Heart right ventricle (tissue), 16 donors: ENCODE measurements around the gene RAP1GAP2. TPM values are rescaled to one million over a fixed set of nuclear protein-coding genes. Genes with fewer than 3 reads are reported as not detected.

Experiments used
- ATAC-seq, 8 donors: fragments of 200-7000 bp; cut with Tn5 transposase; one replicate each; pipeline ENCODE4 v1.9.1; 2020; ENCODE audit warnings: mild to moderate bottlenecking in 8 of 8, moderate library complexity in 8 of 8, moderate number of reproducible peaks in 1 of 8
- DNase-seq, 2 donors: peaks; one replicate each; pipeline ENCODE4 v3.0.0-alpha.2; 2020
- H3K27ac ChIP-seq, 10 donors: fragments of 200-600 bp; sonication (generic) in 2 of 10; one replicate each; pipeline versions ENCODE4 v1.5.0 to v1.8.0; 2020 to 2022; ENCODE audit warnings: mild to moderate bottlenecking in 3 of 10
- H3K27me3 ChIP-seq, 7 donors: fragments of 200-600 bp; one replicate each; pipeline ENCODE4 v1.8.0; 2021 to 2022; ENCODE audit warnings: mild to moderate bottlenecking in 2 of 7
- H3K36me3 ChIP-seq, 9 donors: fragments of 200-600 bp; sonication (generic) in 1 of 9; one replicate each; pipeline versions ENCODE4 v1.5.0 to v1.8.0; 2020 to 2022; ENCODE audit warnings: mild to moderate bottlenecking in 2 of 9
- H3K4me1 ChIP-seq, 9 donors: fragments of 200-600 bp; sonication (generic) in 1 of 9; one replicate each; pipeline versions ENCODE4 v1.5.0 to v1.8.0; 2020 to 2022; ENCODE audit warnings: mild to moderate bottlenecking in 4 of 9
- H3K4me3 ChIP-seq, 10 donors: fragments of 200-600 bp; sonication (generic) in 2 of 10; one replicate each; pipeline versions ENCODE4 v1.5.0 to v1.8.0; 2020 to 2022; ENCODE audit warnings: mild to moderate bottlenecking in 7 of 10, moderate library complexity in 2 of 10
- H3K9me3 ChIP-seq, 11 donors: fragments of 200-600 bp in 10 of 11; sonication (generic) in 2 of 11; one replicate each; pipeline versions ENCODE4 v1.5.0 to v1.8.0; 2013 to 2022; ENCODE audit warnings: mild to moderate bottlenecking in 2 of 11, control low read depth in 1 of 11, moderate library complexity in 1 of 11
- CTCF ChIP-seq, 9 donors: fragments of 200-600 bp; sonication (generic) in 2 of 9; IDR thresholded peaks; one replicate each; pipeline versions ENCODE4 v1.5.0 to v1.8.0; 2021 to 2022; ENCODE audit warnings: antibody characterized with exemption in 9 of 9, mild to moderate bottlenecking in 5 of 9, moderate library complexity in 1 of 9
- WGBS, 2 donors: extraction: QIAGEN DNeasy Blood & Tissue Kit; methylation state at CpG; one replicate each; pipeline ENCODE4 v1.1.7; 2013; ENCODE audit warnings: inconsistent platforms in 1 of 2; 5-methylcytosine and 5-hydroxymethylcytosine counted together
- intact Hi-C, 10 donors: fragments of 100-400 bp; cut with DNase I; formaldehyde crosslinking; loops; one replicate each; pipeline versions ENCODE4 v1.11.1 to v1.14.2; 2022
- polyA plus RNA-seq, 2 donors: library from polyadenylated mRNA; stranded (reverse); fragments of 200-250 nt; gene quantifications; one replicate each; pipeline ENCODE4 v1.2.3, GENCODE V29; 2013
- total RNA-seq, 10 donors: library from RNA; stranded (reverse); fragmentation: NEBNext Ultra II Directional in 3 of 10; extraction: Animal tissue kit (Norgen Biotek cat#: 25700) in 3 of 10; gene quantifications; one replicate each; pipeline versions ENCODE4 v1.2.1 to v1.2.4, GENCODE V29; 2021 to 2023
- donor health status: Arrhythmogenic right ventricular cardiomyopathy.
- donor health status: ischemic (EF 13 %, LVEDD 7.1; RV severe dilation, severe dysfunction).
- donor health status: healthy with polysubstance abuse.
- donor health status: DM: no; HTN: yes; CAD: no.
- donor health status: DM: no; HTN: no; CAD: no.
- donor health status: ischemic (EF 25% LVEDD 6.9; RV normal size, moderate dysfunction).
- donor health status: ischemic (EF 25% LVEDD 5.7; RV mildly dilated, moderate dysfunction).
- donor health status: healthy.
- donor health status: DM: yes; HTN: yes; CAD: no.
- donor health status: Ischemic cardiomyopathy.
- donor health status: ischemic (EF 35%, LVEDD 5.7; RV mildly dilated, moderate dysfunction).
- donor health status: nonischemic (EF 11% LVEDD 7.7; RV severe dilation, severe dysfunction).
- donor health status: DM: yes; HTN: yes; CAD: no.
- donor health status: PGD.
- donor health status: ischemic (EF 29% LVEDD 5.4; RV normal size, mild dysfunction).
- donor health status: nonischemic (EF 23%, LVEDD 6.1; RV moderate dilation, normal function).

The RAP1GAP2 gene
- total and polyA plus RNA-seq, 12 donors = 9.5 to 51.3 (median 34.6) TPM

- Histone ChIP-seq H3K4me3 (no peak overlapping the region), H3K4me1 (peaks cover 0 to 47% (median 6%) of the 10 kb centered on the region in 9 donors), H3K27ac (no peak overlapping the region), H3K9me3 (no peaks in the 10 kb centered on the region), H3K27me3 (peaks cover 0 to 28% (median 13%) of the 10 kb centered on the region in 7 donors), H3K36me3 (no peaks in the 10 kb centered on the region)
- ATAC-seq = no peak
- intact Hi-C loops = no loop called here
- no peak for DNase-seq
- TF ChIP-seq CTCF (IDR thresholded peaks at IDR 0.05) = no peak
- 51 to 57% methylated on average over 11 of the region's 11 CpGs for WGBS, 2 donors
Observed at GRCh38 chr17:2798678-2799077, 2.4 kb downstream of the RAP1GAP2 start.

- H3K9me3 ChIP-seq = no peaks in the 10 kb centered on the region
- WGBS, 2 donors = 59 to 60% methylated on average over 7 of the region's 7 CpGs
- DNase-seq = peak; percentile 23 to 38
- intact Hi-C loops = no loop called here
- H3K4me1 ChIP-seq = peaks cover 0 to 40% (median 6%) of the 10 kb centered on the region in 9 donors
- no peak overlapping the region for H3K27ac ChIP-seq
- no peak for TF ChIP-seq CTCF (IDR thresholded peaks at IDR 0.05)
- no peaks in the 10 kb centered on the region for H3K36me3 ChIP-seq
- no peak overlapping the region for H3K4me3 ChIP-seq
- peaks cover 0 to 25% (median 13%) of the 10 kb centered on the region in 7 donors for H3K27me3 ChIP-seq
- peak in 7 of 8 donors; percentile 63 to 73 (median 67) for ATAC-seq
Observed at GRCh38 chr17:2799653-2800052, 3.4 kb downstream of the RAP1GAP2 start.

GRCh38 chr17:2800367-2800766 is 4.1 kb downstream of the RAP1GAP2 start:
- intact Hi-C loops = no loop called here
- WGBS, 2 donors = 48 to 67% methylated on average over 11 of the region's 11 CpGs
- Histone ChIP-seq H3K36me3 (no peaks in the 10 kb centered on the region), H3K27ac (no peak overlapping the region), H3K4me3 (no peak overlapping the region), H3K9me3 (no peaks in the 10 kb centered on the region), H3K27me3 (peaks cover 0 to 22% (median 8%) of the 10 kb centered on the region in 7 donors), H3K4me1 (peaks cover 0 to 36% (median 6%) of the 10 kb centered on the region in 9 donors)
- ATAC-seq (peak in 1 of 8 donors; percentile 41), DNase-seq (no peak)
- TF ChIP-seq CTCF (IDR thresholded peaks at IDR 0.05) = no peak

GRCh38 chr17:2801841-2802240 is 5.6 kb downstream of the RAP1GAP2 start:
- WGBS, 2 donors = 46 to 53% methylated on average over 6 of the region's 6 CpGs
- intact Hi-C loops = no loop called here
- Histone ChIP-seq H3K27ac (no peak overlapping the region), H3K27me3 (peaks cover 0 to 9% (median 0%) of the 10 kb centered on the region in 7 donors), H3K4me1 (peaks cover 0 to 30% (median 6%) of the 10 kb centered on the region in 9 donors), H3K36me3 (no peaks in the 10 kb centered on the region), H3K9me3 (no peaks in the 10 kb centered on the region), H3K4me3 (no peak overlapping the region)
- no peak for DNase-seq
- no peak for TF ChIP-seq CTCF (IDR thresholded peaks at IDR 0.05)
- ATAC-seq = no peak
